IMR-90 (cell line): ENCODE results near the gene PPP1R1A. TPM values are rescaled to one million over a fixed set of nuclear protein-coding genes. Genes with fewer than 3 reads are reported as not detected.

ENCODE experiments used
- ATAC-seq: fragments of 200-7000 bp; cut with Tn5 transposase; 2 replicates; pipeline ENCODE4 v1.9.1; 2020; ENCODE audit warnings: low read depth, mild to moderate bottlenecking, moderate library complexity
- BruUV-seq: library from RNA; stranded (reverse); fragments of 400-500 nt; replicated peaks from 2 replicates; lab custom pipeline; 2021; lab: Mats Ljungman, UMichigan
- CTCF ChIA-PET: fragments of 300-600 bp; formaldehyde crosslinking; extraction: SDS; loops from one replicate; lab custom pipeline; 2021; ENCODE audit warnings: antibody characterized with exemption; lab: Yijun Ruan, JAX
- POLR2A ChIA-PET: fragments of 300-600 bp; sonication (Branson Sonifier 250); formaldehyde crosslinking; loops from one replicate; lab custom pipeline; 2022; ENCODE audit warnings: antibody characterized with exemption; ENCODE audit not compliant: unreplicated experiment; lab: Charles Lee
- DNase-seq: peaks from one replicate; pipeline ENCODE4 v3.0.0; 2013
- H2AFZ ChIP-seq: replicated peaks from 2 replicates; pipeline ENCODE3; 2013; ENCODE audit warnings: low read length, mild to moderate bottlenecking; ENCODE audit not compliant: poor library complexity
- H2AK5ac ChIP-seq: 2 replicates; pipeline ENCODE4 v1.6.1; 2013; ENCODE audit warnings: low read depth, low read length, inconsistent platforms
- H2AK9ac ChIP-seq: replicated peaks from 2 replicates; pipeline ENCODE3; 2013; ENCODE audit warnings: mild to moderate bottlenecking, low read depth, low read length, moderate library complexity; ENCODE audit not compliant: poor library complexity
- H2BK120ac ChIP-seq: 2 replicates; pipeline ENCODE4 v1.6.1; 2013; ENCODE audit warnings: low read depth, low read length, inconsistent platforms
- H2BK15ac ChIP-seq: 3 replicates; pipeline ENCODE4 v1.6.1; 2013; ENCODE audit warnings: low read depth, low read length, inconsistent platforms
- H2BK20ac ChIP-seq: 2 replicates; pipeline ENCODE4 v1.6.1; 2013; ENCODE audit warnings: low read depth, mild to moderate bottlenecking, inconsistent platforms, low read length, moderate library complexity
- H2BK5ac ChIP-seq: 2 replicates; pipeline ENCODE4 v1.6.1; 2013; ENCODE audit warnings: mild to moderate bottlenecking, low read depth, low read length, inconsistent platforms; ENCODE audit not compliant: poor library complexity, severe bottlenecking
- H3K14ac ChIP-seq: replicated peaks from 2 replicates; pipeline ENCODE4 v1.6.1; 2013; ENCODE audit warnings: low read depth, low read length, inconsistent platforms
- H3K18ac ChIP-seq: 2 replicates; pipeline ENCODE4 v1.6.1; 2013; ENCODE audit warnings: low read depth, low read length, control low read depth
- H3K23ac ChIP-seq: 2 replicates; pipeline ENCODE4 v1.6.1; 2013; ENCODE audit warnings: low read depth, low read length, inconsistent platforms
- H3K27ac ChIP-seq: 2 replicates; pipeline ENCODE4 v1.5.1; 2013; ENCODE audit warnings: mild to moderate bottlenecking, control low read depth, low read length; ENCODE audit not compliant: insufficient read depth
- H3K27me3 ChIP-seq: 2 replicates; pipeline ENCODE4 v1.6.1; 2013; ENCODE audit warnings: low read length; ENCODE audit not compliant: control insufficient read depth, insufficient read depth
- H3K36me3 ChIP-seq: 2 replicates; pipeline ENCODE4 v1.6.1; 2013; ENCODE audit warnings: low read length, mixed read lengths; ENCODE audit not compliant: control insufficient read depth, insufficient read depth
- H3K4ac ChIP-seq: 2 replicates; pipeline ENCODE4 v1.6.1; 2013; ENCODE audit warnings: low read depth, low read length, inconsistent platforms
- H3K4me1 ChIP-seq: 2 replicates; pipeline ENCODE4 v1.6.1; 2013; ENCODE audit warnings: low read length, mixed read lengths; ENCODE audit not compliant: control insufficient read depth, insufficient read depth
- H3K4me2 ChIP-seq: 2 replicates; pipeline ENCODE4 v1.6.1; 2013; ENCODE audit warnings: low read depth, mild to moderate bottlenecking, control low read depth, low read length, moderate library complexity
- H3K4me3 ChIP-seq: 2 replicates; pipeline ENCODE4 v1.5.1; 2013; ENCODE audit warnings: low read depth, mild to moderate bottlenecking, control low read depth, low read length, moderate library complexity; ENCODE audit not compliant: insufficient read depth
- H3K56ac ChIP-seq: 2 replicates; pipeline ENCODE4 v1.6.1; 2013; ENCODE audit warnings: low read length, inconsistent platforms; ENCODE audit not compliant: insufficient read depth; ENCODE audit errors: extremely low read depth
- H3K79me1 ChIP-seq, 2 experiments: 2 replicates each; pipeline ENCODE4 v1.6.1; 2013; ENCODE audit warnings: low read length in 2 of 2, inconsistent platforms in 1 of 2, low read depth in 1 of 2
- H3K9ac ChIP-seq: 2 replicates; pipeline ENCODE4 v1.6.1; 2013; ENCODE audit warnings: low read depth, low read length, control low read depth
- H3K9me1 ChIP-seq: 2 replicates; pipeline ENCODE4 v1.6.1; 2013; ENCODE audit warnings: low read length, inconsistent platforms; ENCODE audit not compliant: insufficient read depth
- H3K9me3 ChIP-seq: 2 replicates; pipeline ENCODE4 v1.6.1; 2013; ENCODE audit warnings: low read length; ENCODE audit not compliant: control insufficient read depth, insufficient read depth
- H4K20me1 ChIP-seq: 2 replicates; pipeline ENCODE4 v1.6.1; 2013; ENCODE audit warnings: low read length, inconsistent platforms; ENCODE audit not compliant: insufficient read depth
- H4K5ac ChIP-seq: 2 replicates; pipeline ENCODE4 v1.6.1; 2013; ENCODE audit warnings: mild to moderate bottlenecking, low read depth, low read length, control low read depth
- H4K8ac ChIP-seq, 2 experiments: 2 replicates each; pipeline ENCODE4 v1.6.1; 2013; ENCODE audit warnings: low read depth in 2 of 2, low read length in 2 of 2, control low read depth in 1 of 2, inconsistent platforms in 1 of 2
- H4K91ac ChIP-seq: 2 replicates; pipeline ENCODE4 v1.6.1; 2013; ENCODE audit warnings: low read depth, low read length, inconsistent platforms; ENCODE audit not compliant: insufficient read depth
- CEBPB ChIP-seq: IDR thresholded peaks from 2 replicates; pipeline ENCODE4 v1.6.1; 2012; ENCODE audit warnings: low read depth, low read length, improper control_type of control experiment
- CHD1 ChIP-seq: IDR thresholded peaks from 2 replicates; pipeline ENCODE4 v1.6.1; 2012; ENCODE audit warnings: low read depth, low read length, improper control_type of control experiment
- FOS ChIP-seq: fragments of 150-350 bp; IDR thresholded peaks from 2 replicates; pipeline ENCODE4 v1.6.1; 2016; ENCODE audit warnings: low read depth, low read length
- MAZ ChIP-seq: IDR thresholded peaks from 2 replicates; pipeline ENCODE4 v1.6.1; 2012; ENCODE audit warnings: low read depth, mild to moderate bottlenecking, low read length, improper control_type of control experiment, moderate library complexity, borderline replicate concordance
- MXI1 ChIP-seq: IDR thresholded peaks from 2 replicates; pipeline ENCODE4 v1.6.1; 2012; ENCODE audit warnings: low read depth, mild to moderate bottlenecking, low read length, moderate library complexity, borderline replicate concordance
- NFE2L2 ChIP-seq: fragments of 150-350 bp; IDR thresholded peaks from 2 replicates; pipeline ENCODE4 v1.6.1; 2016; ENCODE audit warnings: low read depth, mild to moderate bottlenecking, low read length
- POLR2A ChIP-seq: IDR thresholded peaks from 2 replicates; pipeline ENCODE4 v1.6.1; 2012; ENCODE audit warnings: mild to moderate bottlenecking, low read depth, low read length
- RAD21 ChIP-seq: IDR thresholded peaks from 2 replicates; pipeline ENCODE4 v1.6.1; 2012; ENCODE audit warnings: low read length, improper control_type of control experiment
- RFX5 ChIP-seq: IDR thresholded peaks from 2 replicates; pipeline ENCODE4 v1.8.0; 2012; ENCODE audit warnings: low read depth, mild to moderate bottlenecking, low read length, moderate library complexity
- SMC3 ChIP-seq: fragments of 150-350 bp; IDR thresholded peaks from 2 replicates; pipeline ENCODE4 v1.6.1; 2016; ENCODE audit warnings: low read depth, mild to moderate bottlenecking, antibody characterized with exemption, low read length, moderate library complexity
- WGBS, 2 experiments: methylation state at CpG; one replicate each; pipeline versions ENCODE4 v1.1.5 to v1.1.7; 2013; ENCODE audit warnings: missing lambda C conversion rate in 2 of 2; ENCODE audit not compliant: insufficient read length in 1 of 2; ENCODE audit errors: extremely low coverage in 2 of 2; 5-methylcytosine and 5-hydroxymethylcytosine counted together
- dilution Hi-C: fragments of 300-500 bp; cut with HindIII; formaldehyde crosslinking; loops from one replicate; pipeline ENCODE4 v1.14.3; 2018; ENCODE audit warnings: low sequenced_read_pairs; ENCODE audit not compliant: unreplicated experiment
- in situ Hi-C: fragments of 300-500 bp; cut with MboI; formaldehyde crosslinking; loops from 3 replicates; pipeline ENCODE4 v1.14.3; 2019; ENCODE audit warnings: low sequenced_read_pairs, inconsistent platforms, mixed read lengths
- intact Hi-C: fragments of 100-400 bp; cut with micrococcal nuclease; formaldehyde crosslinking; loops from 2 replicates; pipeline ENCODE4 v1.10.0; 2022
- polyA plus RNA-seq, 3 experiments: library from polyadenylated mRNA; depleted of rRNA; stranded (reverse); fragments of >200 nt; gene quantifications; 2 replicates each; pipeline ENCODE4 v1.2.3, GENCODE V29; 2012; ENCODE audit warnings: low replicate concordance in 1 of 3
- total RNA-seq: library from RNA; depleted of rRNA; stranded (reverse); fragments of >200 nt; gene quantifications from 2 replicates; pipeline ENCODE4 v1.2.3, GENCODE V29; 2012
- TF ChIP-seq, protein P1 (sequence below): fragments of 150-350 bp; IDR thresholded peaks from 2 replicates; pipeline ENCODE4 v1.6.1; 2017; ENCODE audit warnings: mild to moderate bottlenecking, antibody characterized with exemption, low read length, low read depth

PPP1R1A gene
- total and polyA plus RNA-seq, 2 of the 4 experiments (the other 2 are of a cell fraction) = not detected

DNA sequence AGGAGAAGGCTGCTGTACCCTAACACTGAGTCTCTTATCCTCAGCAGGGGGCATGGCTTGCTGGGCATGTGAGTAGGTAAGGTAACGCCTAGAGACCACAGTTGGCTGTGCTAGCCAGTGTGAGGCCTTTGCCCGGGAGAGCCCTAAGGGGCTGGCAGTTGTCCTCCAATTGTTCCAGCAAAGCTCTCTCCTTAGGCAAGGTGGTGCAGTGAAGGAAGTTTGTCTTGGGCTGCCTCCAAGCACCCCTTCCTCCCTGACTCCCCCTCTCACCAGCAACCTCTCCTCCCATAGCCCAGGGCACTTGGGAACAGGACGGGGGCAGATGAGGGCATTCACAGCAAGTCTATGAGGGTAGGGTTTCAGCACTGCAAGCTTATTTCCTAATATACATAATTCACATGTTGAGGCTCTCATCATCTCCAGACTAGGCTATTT lies 23.3 kb upstream of the PPP1R1A start:
- dilution Hi-C loops = no loop called here
- no TSS peak for BruUV-seq
- no CpG with 5 or more reads among the region's 3 CpGs for WGBS, 2 experiments

More for the DNA sequence above, 23.3 kb upstream of the PPP1R1A start:
- H3K4me1 ChIP-seq = no peaks in the 10 kb centered on the region
- H3K9ac ChIP-seq = no peak overlapping the region
- H3K23ac ChIP-seq = no peak overlapping the region
- H4K5ac ChIP-seq = no peak overlapping the region
- ATAC-seq = no peak
- H3K27ac ChIP-seq = no peak overlapping the region
- H3K14ac ChIP-seq = no peak overlapping the region
- CTCF ChIA-PET = no interaction called here
- H4K8ac ChIP-seq = no peak overlapping the region
- no peak overlapping the region for H2BK5ac ChIP-seq
- no peaks in the 10 kb centered on the region for H3K79me1 ChIP-seq
- H3K4me2 ChIP-seq = no peak overlapping the region
- POLR2A ChIA-PET = no interaction called here
- in situ Hi-C loops (no loop called here), intact Hi-C loops (no loop called here)
- H2AFZ ChIP-seq = peak overlapping the region; percentile 25
- no peak overlapping the region for H2BK15ac ChIP-seq
- no peak overlapping the region for H3K4ac ChIP-seq
- H3K27me3 ChIP-seq = peaks cover 4% of the 10 kb centered on the region
- no peaks in the 10 kb centered on the region for H3K9me3 ChIP-seq
- no peak overlapping the region for H3K56ac ChIP-seq
- H2BK20ac ChIP-seq = no peak overlapping the region
- no peak overlapping the region for H2AK9ac ChIP-seq
- H2BK120ac ChIP-seq = no peak overlapping the region
- H4K20me1 ChIP-seq = no peaks in the 10 kb centered on the region
- H3K9me1 ChIP-seq = no peaks in the 10 kb centered on the region
- TF ChIP-seq SMC3 (no peak), POLR2A (no peak), RAD21 (no peak), MAZ (no peak), NFE2L2 (no peak), CHD1 (no peak), RFX5 (no peak), FOS (no peak), MXI1 (no peak), CEBPB (no peak)
- TF ChIP-seq, protein P1, sequence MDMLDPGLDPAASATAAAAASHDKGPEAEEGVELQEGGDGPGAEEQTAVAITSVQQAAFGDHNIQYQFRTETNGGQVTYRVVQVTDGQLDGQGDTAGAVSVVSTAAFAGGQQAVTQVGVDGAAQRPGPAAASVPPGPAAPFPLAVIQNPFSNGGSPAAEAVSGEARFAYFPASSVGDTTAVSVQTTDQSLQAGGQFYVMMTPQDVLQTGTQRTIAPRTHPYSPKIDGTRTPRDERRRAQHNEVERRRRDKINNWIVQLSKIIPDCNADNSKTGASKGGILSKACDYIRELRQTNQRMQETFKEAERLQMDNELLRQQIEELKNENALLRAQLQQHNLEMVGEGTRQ = no peak
- H3K36me3 ChIP-seq = no peaks in the 10 kb centered on the region
- DNase-seq = no peak
- no peak overlapping the region for H3K4me3 ChIP-seq
- H3K18ac ChIP-seq = no peak overlapping the region
- no peak overlapping the region for H2AK5ac ChIP-seq
- no peak overlapping the region for H4K91ac ChIP-seq
